GM18502 (cell line): ENCODE results near the gene NR1H3.

ENCODE experiments used
- ATAC-seq: cut with Tn5 transposase; IDR thresholded peaks from one replicate; pipeline ENCODE4 v1.9.1; 2021; ENCODE audit warnings: mild to moderate bottlenecking; ENCODE audit not compliant: unreplicated experiment, poor library complexity

NR1H3 gene

DNA sequence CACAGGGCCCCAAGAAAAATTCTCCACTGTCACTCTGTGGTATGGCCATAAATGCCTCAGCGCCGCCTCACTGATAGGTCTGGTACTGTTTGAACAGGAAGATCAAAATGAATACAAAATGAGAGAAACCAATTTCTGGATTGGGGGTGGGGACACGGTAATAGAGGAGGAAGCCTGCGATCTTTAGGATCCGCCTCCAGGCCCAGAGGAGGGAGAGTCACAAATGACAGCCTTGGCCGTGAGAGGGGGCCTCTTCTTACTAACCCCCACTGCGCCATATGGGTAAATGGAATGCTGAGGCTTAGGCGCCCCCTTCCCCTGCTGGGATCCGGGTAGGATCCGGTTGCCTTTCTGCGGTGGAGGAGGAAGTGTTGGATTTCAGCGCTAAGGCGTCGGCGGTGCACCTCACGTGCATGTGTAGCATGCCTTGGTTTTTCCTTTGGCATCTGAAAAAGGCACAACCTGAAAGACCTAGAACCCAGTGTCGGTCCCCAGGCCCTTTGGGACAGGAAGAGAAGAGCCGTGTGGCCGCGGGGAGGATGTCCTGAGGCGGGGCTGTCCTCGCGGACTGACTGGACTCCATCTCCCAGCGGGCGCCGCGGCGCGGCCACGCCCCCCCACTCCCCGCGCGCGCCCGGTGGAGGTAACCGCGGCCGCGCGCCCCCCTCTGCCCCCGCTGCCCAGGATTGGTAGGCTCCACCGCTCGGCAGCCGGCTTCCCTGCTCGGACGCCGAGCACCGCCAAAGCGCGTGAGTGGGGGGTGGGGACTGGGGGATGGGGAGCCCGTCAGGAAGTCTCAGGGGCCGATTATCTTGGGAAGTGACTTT lies 11.4 kb downstream of the NR1H3 start:
- ATAC-seq, result peak; percentile 53

DNA sequence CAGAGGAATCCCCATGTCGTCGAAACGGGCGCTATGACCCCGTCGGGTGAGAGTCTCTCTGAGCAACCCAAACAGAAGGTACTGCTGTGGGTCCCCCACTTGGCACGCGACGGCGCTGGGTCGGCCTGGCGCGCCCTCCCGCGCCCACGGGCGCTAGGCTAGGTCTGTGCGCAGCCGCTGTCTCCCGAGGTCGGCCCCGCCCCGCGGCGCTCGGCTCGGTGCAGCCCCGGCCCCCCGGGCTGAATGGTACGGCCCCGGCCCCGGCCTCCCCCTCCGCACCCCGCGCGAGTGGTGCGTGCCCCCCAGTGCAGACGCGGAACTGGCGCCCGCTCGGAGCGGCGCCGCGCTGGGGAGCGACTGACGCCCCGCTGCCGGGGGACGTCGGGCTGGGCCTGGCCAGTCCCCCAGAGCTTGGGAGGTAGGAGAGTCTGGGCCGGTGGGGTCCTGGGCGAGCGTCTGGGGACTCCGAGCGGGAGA lies 12.1 kb downstream of the NR1H3 start, which contains the start of gene MADD:
MADD (plus strand) TSS at position 305 of the 477 bp plus-strand sequence.
- ATAC-seq, result peak; percentile 74

DNA sequence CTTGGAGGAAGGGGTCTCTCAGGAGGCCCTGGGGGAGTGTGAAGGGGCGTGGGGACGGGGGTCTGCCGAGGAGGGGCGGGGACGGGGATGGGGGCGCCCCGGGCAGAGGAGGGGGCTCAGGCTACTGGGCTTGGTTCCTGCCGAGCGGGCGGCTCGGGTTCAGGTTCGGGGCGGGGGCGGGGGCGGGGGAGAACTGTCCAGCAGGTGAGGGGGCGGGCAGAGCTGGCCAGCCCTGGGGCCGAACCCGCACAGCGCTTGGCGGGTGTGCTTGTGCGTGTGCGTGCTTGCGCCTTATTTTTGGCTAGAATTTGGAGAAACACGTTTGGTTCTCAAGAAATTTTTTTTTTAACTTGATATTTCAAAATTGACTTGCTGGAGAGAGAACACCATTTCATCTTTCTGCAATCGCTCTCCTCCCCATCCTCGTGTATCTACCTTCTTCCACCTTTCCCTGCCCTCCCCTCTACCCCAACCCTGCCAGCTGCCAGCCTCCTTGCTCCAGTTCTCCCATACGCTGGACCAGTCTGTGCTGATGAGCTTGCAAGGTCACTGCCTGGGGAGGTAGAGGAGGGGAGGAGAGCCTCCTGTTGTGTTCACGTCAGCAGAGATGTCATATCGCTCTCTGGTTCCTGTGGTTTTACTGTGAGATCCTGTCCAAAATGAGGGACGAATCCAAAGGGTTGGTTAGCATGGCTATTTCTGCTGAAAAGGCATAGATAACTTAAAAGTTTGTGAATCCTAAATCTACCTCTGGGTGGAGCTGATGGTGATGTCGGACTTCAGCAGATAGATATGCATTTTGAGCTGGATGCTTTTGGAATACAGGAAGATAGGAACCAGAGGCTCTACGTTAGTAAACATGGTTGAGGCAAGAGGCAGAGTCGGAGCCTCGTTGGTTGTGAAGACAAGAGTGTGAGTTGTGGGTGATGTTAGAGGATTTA lies 12.8 kb downstream of the NR1H3 start:
- ATAC-seq, result no peak

DNA sequence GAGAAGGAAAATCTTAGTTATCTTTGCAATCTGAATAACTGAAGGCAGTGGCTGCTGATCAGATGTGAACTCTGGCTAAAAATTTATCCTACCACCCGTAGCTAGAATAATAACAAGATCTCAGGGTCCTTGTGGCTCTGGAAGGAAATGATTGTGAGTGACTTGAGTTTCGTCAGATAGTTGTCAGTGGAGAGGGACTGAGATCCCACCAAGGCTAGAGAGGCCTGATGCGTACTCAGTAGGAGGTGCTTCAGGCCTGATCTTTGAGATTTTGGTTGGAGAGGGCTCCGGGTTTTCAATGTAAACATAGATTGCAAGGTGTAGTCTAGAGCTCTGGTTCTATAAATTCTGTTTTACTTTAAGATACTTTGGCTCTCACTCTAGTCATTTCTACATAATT lies 13.5 kb downstream of the NR1H3 start:
- ATAC-seq, result no peak

DNA sequence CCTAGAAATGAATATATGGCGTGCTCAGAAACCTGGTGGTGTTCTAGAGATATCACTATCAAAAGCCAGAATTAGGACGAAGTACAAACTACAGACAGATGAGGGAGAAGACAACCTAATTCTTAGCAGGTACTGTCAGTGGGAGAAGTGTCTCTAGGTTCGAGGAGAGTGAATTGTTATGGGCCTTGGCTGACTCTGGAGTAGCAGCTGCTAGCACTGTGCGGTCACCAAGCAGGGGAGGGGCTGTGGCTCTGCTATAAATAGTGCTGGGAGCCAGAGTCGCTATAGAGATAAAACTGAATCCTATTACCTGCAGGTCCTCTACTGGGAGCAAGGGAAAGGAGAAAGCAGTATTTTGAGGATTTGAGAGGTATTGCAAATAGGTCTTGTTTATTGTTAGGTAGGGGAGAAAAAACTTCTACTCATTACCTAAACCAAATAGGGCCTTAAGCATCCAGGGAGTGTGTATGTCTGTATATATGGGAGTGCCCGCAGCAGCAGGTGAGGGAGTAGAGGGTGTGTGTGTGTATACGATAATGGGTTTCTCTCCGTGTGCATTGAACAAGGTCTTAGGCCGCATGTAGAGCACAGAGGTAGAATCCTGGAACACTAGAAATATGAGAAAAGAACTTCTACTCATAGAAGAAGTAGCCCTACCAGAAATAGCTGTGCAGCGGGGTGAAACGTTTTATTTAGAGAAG lies 14.3 kb downstream of the NR1H3 start:
- ATAC-seq, result no peak

DNA sequence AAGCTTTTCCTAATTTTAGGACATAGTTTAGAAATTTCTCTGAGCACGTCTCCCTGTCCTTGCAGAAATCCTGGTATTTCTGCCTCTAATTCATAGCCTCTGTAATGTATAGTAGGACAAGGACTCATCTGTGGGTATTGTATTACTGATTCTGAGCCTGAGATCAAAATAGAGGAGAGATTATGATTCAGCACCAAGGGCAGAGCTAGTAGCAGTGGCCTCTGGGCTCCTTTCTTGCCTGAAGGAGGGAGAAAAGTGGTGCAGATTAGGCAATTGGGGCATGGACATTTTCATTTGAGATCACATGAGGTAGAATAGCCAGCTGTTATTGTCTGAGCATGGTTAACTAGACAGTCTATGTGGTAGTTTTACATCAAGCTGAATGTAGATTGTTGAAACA lies 14.9 kb downstream of the NR1H3 start:
- no peak for ATAC-seq

DNA sequence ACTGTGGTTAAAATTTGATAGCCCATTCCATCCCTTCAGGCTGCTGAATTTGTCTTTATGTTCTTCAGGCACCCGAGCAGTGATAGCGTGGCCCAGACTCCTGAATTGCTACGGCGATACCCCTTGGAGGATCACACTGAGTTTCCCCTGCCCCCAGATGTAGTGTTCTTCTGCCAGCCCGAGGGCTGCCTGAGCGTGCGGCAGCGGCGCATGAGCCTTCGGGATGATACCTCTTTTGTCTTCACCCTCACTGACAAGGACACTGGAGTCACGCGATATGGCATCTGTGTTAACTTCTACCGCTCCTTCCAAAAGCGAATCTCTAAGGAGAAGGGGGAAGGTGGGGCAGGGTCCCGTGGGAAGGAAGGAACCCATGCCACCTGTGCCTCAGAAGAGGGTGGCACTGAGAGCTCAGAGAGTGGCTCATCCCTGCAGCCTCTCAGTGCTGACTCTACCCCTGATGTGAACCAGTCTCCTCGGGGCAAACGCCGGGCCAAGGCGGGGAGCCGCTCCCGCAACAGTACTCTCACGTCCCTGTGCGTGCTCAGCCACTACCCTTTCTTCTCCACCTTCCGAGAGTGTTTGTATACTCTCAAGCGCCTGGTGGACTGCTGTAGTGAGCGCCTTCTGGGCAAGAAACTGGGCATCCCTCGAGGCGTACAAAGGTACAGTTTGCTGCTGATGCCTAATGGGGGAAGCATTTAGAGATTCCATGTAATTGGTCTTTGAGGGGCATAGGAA lies 16.9 kb downstream of the NR1H3 start:
- ATAC-seq, result no peak

DNA sequence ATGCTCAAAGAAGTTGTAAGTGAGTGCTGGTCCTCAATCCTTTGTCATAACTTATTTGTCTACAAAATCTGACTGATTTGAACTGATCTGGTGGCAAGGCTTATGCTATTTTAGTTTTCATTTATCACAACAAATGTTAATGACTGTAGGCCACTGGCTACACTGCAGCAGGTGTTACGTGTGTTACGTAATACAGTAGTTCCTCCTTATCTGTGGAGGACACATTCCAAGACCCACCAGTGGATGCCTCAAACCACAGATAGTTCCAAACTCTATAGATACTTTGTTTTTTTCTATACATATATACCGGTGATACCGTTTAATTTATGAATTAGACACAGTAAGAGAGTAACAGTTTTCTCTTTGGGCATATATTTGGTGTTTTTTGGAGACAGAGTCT lies 19.1 kb downstream of the NR1H3 start:
- ATAC-seq, result no peak

DNA sequence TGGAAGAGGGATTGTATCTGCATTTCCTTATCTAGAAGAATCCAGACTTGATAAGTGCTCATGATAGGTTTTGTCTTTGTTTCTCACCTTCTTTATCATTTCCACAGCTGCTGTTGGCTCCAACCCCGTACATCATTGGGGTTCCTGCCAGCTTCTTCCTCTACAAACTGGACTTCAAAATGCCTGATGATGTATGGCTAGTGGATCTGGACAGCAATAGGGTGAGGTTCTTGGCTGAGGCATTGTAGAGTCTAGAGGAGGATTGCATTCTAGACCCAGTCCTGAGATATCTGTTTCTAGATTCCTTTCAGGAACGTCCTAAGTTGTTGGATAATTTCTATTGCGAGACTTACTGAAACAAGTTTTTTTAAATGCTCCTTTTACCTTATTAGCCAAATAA lies 20.3 kb downstream of the NR1H3 start:
- ATAC-seq, result no peak

DNA sequence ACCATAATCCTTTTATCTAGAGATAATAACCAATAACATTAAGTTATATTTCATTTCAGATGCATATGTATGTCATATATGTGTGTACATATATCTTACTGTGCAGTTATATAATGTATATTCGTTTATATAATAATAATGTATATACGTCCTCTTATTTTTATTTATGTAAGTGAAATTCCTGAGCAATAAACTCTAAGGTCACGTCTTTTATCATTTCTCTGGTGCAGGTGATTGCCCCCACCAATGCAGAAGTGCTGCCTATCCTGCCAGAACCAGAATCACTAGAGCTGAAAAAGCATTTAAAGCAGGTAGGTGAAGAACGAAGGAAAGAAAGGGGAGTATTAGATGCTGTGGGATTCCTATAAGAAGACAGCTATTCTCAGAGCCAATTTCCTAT lies 21.0 kb downstream of the NR1H3 start:
- no peak for ATAC-seq

DNA sequence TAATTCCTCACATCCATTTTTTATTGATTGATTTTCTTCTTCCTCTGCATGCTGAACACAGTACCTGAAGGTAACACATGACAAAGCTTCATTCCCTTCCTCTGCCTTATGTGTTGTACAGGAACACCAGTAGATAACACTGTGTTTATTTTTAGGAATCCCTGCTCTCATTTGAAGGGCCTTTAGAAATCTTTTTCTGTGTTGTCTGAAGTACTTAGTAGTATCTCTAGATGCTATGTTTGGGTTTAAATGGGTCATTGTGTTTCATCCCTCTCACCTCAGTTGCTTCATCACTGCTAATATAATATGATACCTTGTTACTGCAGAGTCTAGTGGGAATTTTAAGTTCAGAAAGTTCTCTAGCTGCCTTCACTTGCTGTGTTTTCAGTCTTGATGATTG lies 22.3 kb downstream of the NR1H3 start:
- ATAC-seq, result no peak

DNA sequence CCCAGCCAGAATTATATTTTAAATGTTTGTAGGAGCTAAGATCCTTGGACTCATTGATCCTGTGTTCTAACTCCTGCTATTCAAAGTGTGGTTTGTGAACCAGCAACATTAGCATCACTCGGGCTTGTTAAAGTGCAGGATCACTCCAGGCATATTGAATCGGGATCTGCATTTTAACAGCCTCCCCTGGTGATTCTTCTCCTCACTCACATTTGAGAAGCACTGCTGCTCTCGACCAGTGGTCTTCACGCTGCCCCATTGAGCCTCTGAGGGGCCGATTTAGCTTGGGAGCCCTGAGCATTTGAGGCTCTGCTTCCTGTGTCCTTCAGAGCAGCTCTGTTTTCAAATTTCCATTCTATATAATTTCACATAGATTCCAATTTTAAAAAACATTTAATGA lies 23.1 kb downstream of the NR1H3 start:
- no peak for ATAC-seq

DNA sequence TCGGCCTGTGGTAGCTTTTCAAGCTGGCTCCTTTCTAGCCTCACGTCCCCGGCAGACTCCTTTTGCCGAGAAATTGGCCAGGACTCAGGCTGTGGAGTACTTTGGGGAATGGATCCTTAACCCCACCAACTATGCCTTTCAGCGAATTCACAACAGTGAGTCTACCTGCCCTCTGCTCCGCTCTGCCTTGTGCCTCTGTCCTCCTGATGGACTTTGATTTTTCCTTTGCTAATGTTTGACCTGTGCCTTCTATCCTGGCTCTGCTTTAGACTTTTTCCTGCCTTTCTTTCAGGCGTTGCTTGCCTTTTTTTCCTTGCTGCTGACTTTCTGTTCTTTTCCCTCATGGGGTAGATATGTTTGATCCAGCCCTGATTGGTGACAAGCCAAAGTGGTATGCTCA lies 24.7 kb downstream of the NR1H3 start:
- no peak for ATAC-seq

DNA sequence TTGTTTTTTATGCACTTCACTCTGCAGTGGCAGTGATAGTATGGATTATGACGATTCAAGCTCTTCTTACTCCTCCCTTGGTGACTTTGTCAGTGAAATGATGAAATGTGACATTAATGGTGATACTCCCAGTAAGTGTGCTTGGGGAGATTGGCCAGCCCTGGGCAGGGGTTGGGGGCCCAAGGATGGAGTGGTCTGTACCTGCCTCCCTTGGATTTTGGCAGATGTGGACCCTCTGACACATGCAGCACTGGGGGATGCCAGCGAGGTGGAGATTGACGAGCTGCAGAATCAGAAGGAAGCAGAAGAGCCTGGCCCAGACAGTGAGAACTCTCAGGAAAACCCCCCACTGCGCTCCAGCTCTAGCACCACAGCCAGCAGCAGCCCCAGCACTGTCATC lies 26.4 kb downstream of the NR1H3 start:
- no peak for ATAC-seq

DNA sequence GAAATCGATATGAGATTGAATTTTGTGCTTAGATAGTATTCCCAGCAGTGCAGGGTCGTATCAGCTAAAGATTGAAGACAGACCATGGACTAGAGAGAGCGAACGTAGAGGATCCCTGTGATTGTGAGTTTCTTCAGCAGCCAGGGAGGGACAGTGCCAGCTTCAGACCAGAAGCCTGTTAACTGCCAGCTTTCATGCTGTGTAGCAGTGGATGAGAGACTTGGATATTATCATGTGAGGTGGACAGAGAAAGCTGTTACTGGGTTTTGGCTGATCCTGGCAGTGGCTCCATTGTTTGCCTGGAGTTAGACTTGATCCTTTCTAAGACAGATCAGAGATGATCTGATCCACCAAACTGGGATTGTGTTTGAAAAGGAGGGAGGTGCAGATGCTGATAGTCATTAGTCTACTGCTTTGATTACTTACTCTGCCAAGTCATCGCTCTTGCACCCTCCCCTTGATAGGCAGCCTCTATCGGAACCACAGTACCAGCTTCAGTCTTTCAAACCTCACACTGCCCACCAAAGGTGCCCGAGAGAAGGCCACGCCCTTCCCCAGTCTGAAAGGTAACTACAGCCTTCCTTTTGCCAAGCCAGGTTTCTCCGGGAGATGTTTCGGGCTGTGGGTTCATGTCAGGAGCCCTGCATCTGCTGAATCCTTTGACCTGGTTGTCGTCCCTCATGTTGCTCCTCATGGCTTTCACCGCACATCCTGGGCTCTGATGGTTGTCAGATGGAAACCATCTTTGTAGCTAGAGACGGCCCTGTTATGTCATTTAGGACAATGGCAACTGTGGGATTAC lies 28.4 kb downstream of the NR1H3 start:
- no peak for ATAC-seq

DNA sequence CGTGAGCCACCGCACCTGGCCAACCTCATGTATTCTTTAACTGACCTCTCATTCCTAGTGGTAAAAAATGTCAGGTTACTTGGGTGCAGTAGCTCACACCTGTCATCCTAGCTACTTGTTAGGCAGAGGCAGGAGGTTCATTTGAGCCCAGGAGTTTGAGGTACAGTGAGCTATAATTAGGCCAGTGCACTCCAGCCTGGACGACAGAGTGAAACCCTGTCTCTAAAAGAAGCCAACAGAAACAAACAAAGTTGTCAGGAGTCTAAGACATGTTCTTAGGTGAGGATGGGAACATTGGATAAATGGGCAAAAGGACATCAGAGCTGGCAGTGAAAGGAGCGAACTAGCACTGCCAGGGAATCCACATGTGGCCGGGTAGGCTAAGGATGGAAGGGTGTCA lies 30.3 kb downstream of the NR1H3 start:
- ATAC-seq, result no peak

DNA sequence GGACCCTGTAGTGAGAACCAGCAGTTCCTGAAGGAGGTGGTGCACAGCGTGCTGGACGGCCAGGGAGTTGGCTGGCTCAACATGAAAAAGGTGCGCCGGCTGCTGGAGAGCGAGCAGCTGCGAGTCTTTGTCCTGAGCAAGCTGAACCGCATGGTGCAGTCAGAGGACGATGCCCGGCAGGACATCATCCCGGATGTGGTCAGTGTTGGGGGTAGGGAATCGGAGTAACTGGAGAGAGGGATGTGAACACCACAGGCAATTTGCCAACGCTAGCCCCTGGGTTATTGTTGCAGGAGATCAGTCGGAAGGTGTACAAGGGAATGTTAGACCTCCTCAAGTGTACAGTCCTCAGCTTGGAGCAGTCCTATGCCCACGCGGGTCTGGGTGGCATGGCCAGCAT lies 32.1 kb downstream of the NR1H3 start:
- ATAC-seq, result no peak

DNA sequence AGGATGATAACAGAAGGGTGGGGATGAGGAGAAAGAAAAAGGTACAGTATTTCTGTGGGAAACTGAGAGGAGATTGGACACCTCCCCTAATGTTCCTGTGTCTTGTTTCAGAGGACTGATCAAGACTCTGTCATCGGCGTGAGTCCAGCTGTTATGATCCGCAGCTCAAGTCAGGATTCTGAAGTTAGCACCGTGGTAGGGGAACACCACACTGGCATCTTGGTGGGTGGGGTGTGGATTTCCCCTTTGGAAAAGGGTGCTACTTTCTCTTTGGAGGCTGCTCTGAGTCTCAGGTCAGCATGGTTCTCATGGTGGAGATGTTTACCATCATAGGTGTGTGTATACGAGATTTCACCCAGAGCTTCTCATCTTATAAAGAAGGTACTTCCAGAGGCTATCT lies 37.6 kb downstream of the NR1H3 start:
- ATAC-seq, result no peak

DNA sequence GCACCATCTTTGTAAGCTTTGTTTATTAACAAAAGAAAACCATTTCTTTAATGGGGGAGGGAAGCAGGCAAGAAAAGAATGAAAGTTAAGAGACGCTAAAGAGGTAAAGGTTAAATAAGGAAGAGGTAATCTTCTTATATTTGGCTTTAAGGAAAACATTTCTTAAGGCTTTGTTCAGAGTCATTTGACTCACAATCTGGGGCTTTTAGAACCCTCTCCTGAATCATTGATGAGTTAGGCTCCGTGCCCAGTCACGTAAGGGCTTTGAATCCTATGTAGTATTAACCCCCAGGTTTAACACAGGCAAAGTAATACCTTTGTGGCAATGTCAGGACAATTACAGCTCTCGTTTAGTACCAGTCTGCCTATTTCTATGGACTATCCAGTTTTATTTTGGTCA lies 38.2 kb downstream of the NR1H3 start:
- no peak for ATAC-seq
